HFF-Myc (cell line): ENCODE measurements around the gene PKLR.

Experiments
- DNase-seq: peaks from one replicate; pipeline ENCODE4 v3.0.0-alpha.2; 2011; ENCODE audit warnings: low read depth; ENCODE audit errors: extremely low read depth
- H3K4me3 ChIP-seq: replicated peaks from 2 replicates; pipeline ENCODE4 v1.5.1; 2011; ENCODE audit warnings: low read depth, mild to moderate bottlenecking, control low read depth, low read length
- CTCF ChIP-seq: IDR thresholded peaks from 2 replicates; pipeline ENCODE4 v1.5.1; 2012; ENCODE audit warnings: mild to moderate bottlenecking, low read depth, low read length, control low read depth; ENCODE audit errors: missing control alignments

The PKLR gene

GRCh38 chr1:155256058-155256852 is 45.0 kb downstream of the PKLR start:
- peak overlapping the region; percentile 82 for H3K4me3 ChIP-seq
- no peak for DNase-seq
- no peak for TF ChIP-seq CTCF

GRCh38 chr1:155255243-155256007 is 45.8 kb downstream of the PKLR start, which contains the start of gene ENTREP3:
ENTREP3 (minus strand) TSS chr1:155255483; CDS start chr1:155254877, 606 bp downstream.
- DNase-seq, result no peak
- H3K4me3 ChIP-seq, result peak within 1 kb of the TSS; percentile 82
- TF ChIP-seq CTCF, result no peak

- H3K4me3 ChIP-seq, result peak overlapping the region; percentile 82
- TF ChIP-seq CTCF, result no peak
- DNase-seq, result no peak
Observed at GRCh38 chr1:155254714-155255242, 46.5 kb downstream of the PKLR start.

- no peak for TF ChIP-seq CTCF
- H3K4me3 ChIP-seq, result peak overlapping the region; percentile 82
- DNase-seq, result no peak
Observed at GRCh38 chr1:155254228-155254713, 47.0 kb downstream of the PKLR start.

GRCh38 chr1:155253797-155254196 is 47.4 kb downstream of the PKLR start:
- no peak for TF ChIP-seq CTCF
- peak overlapping the region; percentile 82 for H3K4me3 ChIP-seq
- no peak for DNase-seq

GRCh38 chr1:155253208-155253607 is 48.0 kb downstream of the PKLR start:
- no peak for DNase-seq
- no peak for TF ChIP-seq CTCF
- peak overlapping the region; percentile 82 for H3K4me3 ChIP-seq
